ENCODE data around the gene STAT5A.
"Not testable (repeated sequence)": the region's sequence is repeated elsewhere in the genome, so short reads cannot be mapped to it uniquely, and the experiment has no call there.

Gene STAT5A

GRCh38 chr17:42308446-42308845, 20.1 kb downstream of the STAT5A start:
- DNase-seq (ENCODE audit: low spot score): no peak

GRCh38 chr17:42309142-42309541, 20.8 kb downstream of the STAT5A start:
- DNase-seq (ENCODE audit: low spot score): no peak

- no peak for DNase-seq (ENCODE audit: low spot score)
Observed at GRCh38 chr17:42309986-42310786, 21.9 kb downstream of the STAT5A start.

DNA sequence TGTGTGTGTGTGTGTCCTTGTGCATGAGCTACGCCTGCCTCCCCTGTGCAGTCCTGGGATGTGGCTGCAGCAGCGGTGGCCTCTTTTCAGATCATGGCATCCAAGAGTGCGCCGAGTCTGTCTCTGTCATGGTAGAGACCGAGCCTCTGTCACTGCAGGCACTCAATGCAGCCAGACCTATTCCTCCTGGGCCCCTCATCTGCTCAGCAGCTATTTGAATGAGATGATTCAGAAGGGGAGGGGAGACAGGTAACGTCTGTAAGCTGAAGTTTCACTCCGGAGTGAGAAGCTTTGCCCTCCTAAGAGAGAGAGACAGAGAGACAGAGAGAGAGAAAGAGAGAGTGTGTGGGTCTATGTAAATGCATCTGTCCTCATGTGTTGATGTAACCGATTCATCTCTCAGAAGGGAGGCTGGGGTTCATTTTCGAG, 22.5 kb downstream of the STAT5A start:
- DNase-seq (ENCODE audit: low spot score): no peak

- DNase-seq (ENCODE audit: low spot score): no peak
Observed at GRCh38 chr17:42311240-42312034, 23.1 kb downstream of the STAT5A start.

DNA sequence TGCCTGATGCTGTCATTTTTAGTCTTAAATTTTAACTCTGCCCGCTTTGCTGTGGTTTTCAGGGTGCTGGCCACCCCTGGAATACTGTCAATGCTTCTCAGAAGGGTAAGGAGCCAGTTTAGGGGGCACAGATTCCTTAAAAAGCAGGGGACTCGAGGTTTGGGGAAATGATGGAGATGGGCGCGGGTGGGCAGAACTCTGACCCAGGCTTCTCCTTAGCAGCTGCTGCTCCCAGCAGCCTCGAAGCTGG, 23.7 kb downstream of the STAT5A start:
- no peak for DNase-seq (ENCODE audit: low spot score)

DNA sequence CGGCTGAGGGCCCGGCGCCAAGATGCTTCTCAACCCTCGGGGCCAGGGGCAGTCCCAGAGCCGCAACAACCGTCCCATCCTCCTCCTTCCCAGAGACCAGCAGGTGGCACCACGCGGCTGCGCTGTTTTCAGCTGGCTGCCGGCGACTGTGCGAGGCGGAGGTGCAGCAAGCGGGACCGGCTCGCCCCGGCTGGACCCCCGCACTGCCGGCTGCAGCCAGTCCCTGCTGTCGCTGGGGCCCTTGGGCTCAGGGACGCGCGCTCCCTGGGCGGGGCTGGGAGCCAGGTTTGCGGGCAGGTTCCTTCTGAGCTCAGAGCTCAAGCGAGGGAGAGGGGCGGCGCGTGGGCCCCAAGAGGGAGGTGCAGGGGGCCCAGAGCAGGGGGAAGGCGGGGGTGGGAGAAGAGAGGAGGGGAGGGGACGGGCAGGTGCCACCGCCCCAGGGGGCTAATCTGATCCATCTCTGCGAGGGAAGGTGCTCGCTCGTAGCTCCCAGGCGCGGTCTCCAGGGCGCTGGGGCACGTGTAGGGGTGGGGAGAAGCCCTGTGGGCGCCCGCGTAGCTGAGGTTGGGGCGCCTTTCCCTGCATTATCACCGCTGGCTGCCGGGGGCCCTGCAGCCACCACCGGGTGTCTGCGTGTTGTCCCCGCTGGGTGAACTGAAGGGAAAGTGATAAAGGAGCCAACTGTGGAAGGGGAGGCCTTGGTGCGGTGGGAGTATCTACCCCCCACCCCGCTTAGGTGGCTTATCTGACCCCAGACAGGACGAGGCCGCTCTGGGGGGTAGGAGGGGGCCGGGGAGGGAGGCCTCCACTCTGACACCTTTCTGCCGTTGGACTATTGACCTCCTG, 24.2 kb downstream of the STAT5A start:
- DNase-seq (ENCODE audit: low spot score): peak; percentile 72

DNA sequence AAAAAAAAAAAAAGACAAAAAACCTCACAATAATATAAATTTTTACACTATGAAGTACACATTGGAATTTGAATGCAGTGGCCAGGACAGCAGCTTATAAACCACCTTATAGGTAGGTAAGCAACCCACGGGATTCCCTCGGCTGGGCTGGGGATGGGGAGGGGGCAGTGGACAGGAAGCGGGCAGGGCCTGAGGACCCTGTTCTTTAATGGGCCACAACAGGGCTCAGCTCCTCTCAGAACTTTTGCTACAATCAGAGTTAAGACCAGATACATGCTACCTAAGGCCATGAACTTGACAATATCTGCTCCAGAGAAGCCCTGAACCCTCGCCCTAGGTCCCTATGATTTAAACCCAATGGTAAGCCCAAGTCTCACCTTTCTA, 25.1 kb downstream of the STAT5A start:
- DNase-seq (ENCODE audit: low spot score): no peak

- peak; percentile 28 for DNase-seq (ENCODE audit: low spot score)
Observed at GRCh38 chr17:42313773-42314566, 25.7 kb downstream of the STAT5A start.

GRCh38 chr17:42315402-42316156, 27.3 kb downstream of the STAT5A start:
- peak; percentile 19 for DNase-seq (ENCODE audit: low spot score)

GRCh38 chr17:42316755-42317154, 28.5 kb downstream of the STAT5A start:
- no peak for DNase-seq (ENCODE audit: low spot score)

DNA sequence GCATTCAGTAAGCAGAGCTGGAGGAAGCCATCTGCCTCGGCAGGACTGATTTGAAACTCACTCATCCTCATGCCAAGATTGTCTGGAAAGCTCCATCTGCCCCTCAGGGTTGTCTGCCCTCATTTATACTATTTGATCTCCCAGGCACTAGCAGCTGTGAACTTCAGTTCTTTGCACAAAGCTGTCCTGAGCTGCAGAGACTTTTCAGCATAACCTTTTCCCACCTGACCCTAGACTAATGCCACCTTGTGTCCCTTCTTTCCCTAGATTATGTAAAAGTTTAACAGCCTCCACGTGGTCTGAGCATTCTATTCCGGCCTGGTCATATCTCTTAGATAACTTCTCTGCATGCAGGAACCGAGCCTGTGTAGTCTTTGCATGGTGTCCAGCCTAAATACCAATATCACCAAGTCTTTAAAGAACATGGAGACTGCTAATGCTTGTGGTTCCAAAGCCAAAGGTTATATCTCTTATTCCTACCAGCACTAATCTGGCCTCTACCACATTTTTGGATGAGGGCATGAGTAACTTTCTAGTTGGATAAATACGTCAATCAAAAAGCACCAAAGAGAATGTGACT, 29.1 kb downstream of the STAT5A start:
- DNase-seq (ENCODE audit: low spot score): no peak

DNA sequence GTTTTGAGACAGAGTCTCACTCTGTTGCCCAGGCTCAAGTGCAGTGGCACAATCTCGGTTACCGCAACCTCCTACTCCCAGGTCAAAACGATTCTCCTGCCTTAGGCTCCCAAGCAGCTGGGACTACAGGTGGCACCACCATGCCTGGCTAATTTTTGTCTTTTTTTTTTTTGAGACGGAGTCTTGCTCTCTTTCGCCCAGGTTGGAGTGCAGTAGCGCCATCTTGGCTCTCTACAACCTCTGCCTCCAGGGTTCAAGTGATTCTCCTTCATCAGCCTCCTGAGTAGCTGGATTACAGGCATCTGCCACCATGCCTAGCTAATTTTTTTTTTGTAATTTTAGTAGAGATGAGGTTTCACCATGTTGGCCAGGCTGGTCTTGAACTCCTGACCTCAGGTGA, 29.7 kb downstream of the STAT5A start:
- DNase-seq (ENCODE audit: low spot score): not testable (repeated sequence)

DNA sequence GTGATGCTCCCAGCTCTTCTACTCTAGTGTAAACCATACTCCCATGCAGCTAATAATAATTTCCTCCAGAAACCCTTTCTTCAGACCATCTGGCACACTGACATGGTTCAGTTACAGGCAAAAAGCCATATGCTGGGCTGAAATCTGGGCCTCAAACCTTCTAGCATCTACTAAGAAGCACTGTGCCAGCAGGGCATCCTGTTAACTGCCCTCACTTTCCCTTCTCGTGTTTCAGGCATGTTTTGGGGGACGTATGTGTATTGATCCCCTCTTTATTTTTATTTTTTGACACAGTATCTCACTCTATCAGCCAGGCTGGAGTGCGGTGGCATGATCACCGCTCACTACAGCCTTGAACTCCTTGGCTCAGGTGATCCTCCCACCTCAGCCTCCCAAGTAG, 33.3 kb downstream of the STAT5A start:
- DNase-seq (ENCODE audit: low spot score): no peak

DNA sequence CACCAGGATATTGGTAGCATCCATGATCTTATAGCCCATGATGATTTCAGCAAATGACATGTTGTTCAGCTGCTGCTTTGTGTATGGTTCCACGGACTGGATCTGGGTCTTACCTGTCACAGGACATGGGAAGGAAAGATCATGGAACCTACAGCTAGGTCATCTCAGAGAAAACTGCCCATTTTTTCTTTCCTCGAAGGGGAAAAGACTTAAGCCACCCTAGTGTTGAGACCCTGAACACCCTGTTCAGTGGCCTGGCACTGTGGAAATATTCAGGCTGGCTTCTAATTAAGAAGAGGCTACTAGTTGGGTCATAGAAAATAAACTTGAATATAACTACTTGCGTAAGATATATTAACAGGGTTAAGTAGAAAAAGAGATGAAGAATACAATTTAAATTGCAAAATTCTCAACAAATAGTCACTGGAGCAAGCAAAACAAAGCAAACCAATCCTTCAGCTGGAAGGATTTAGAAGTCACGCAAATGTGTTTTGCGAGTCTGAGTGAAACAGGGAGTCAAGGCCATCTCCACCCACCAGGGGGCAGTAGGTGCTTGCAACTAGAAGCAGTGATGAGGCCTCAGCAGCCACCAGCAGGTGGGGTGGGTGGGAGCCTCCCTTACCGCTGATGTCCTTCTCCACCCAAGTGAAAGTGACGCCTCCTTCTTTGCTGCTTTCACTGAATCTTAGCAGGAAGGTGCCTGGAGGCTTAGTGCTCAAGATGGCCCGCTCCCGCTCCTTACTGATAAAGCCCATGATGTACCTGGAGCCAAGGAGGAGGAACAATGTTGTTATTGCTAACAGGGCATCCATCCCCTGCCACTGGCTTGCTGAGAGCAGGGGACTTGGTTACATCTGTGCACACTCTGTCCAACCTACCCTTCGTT, 34.3 kb downstream of the STAT5A start:
- DNase-seq (ENCODE audit: low spot score): peak; percentile 94

- DNase-seq (ENCODE audit: low spot score): no peak
Observed at GRCh38 chr17:42323268-42323773, 35.0 kb downstream of the STAT5A start.

DNA sequence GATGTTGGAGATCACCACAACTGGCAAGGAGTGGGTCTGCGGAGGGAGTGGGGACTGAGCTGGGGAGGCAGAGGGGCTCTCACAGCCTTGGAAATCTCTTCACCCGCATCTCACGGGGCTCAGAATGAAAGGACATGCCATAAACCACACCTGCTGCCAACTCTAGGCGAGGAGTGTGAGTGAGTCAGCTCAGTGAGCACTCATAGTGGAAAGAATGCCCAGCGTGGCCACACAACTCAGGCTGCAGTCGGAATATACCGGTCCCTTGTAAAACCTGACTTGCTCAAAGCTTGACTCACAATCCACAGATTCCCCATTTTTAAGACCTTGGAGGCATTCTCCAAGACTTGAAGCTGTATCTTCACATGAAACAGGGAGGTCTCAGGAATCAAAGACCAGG, 36.7 kb downstream of the STAT5A start:
- DNase-seq (ENCODE audit: low spot score): no peak

DNA sequence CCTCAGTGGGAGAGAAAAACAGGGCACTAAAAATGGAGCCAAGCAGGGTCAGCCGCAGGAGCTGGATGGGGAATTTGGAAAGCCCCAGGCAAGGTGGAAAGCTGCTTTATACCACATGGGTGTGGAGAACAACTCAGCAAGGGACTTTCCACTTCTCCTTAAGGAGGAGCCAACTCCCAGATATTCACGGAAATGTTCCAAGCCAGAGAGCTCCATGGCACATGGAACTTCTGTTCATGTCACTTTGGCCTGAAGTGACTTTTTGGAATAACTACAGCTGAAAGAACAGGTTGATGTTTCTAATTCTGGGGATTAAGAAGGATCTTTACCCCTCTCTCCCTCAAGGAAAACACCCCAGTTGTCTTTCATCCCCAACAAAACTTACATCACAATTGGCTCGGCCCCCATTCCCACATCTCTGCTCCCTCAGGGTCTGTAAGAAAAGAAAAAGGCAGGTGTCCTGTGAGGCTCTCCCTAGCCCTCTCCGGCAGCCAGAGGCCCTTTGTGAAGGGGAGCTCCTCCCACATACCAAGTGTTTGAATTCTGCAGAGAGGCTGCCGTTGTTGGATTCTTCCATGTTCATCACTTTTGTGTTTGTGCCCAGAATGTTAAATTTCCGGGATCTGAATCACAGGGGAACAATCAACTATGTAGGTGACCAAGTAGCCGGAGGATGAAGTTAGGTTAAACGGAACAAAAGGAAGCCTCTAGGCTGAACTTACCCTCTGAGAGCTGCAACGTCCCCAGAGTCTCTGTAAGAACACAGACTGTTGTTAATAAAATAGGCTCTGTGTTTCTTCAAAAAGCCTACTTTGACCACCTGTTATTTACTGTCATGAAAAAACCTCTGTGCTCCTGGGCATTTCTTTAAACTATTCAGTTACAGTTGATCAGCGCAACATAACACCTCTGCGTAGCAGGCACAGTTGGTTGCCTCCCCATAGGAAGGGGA, 41.0 kb downstream of the STAT5A start:
- DNase-seq (ENCODE audit: low spot score): no peak

Measured in CD4-positive, alpha-beta T cell treated with Interleukin-15 for 4 hours (primary cell).